T47D (cell line): ENCODE data around the gene AUTS2.

Experiments
- DNase-seq, 2 experiments: peaks; one replicate each; pipeline versions ENCODE4 v3.0.0 to v3.0.0-alpha.2; 2011 to 2012; ENCODE audit warnings: low read depth in 1 of 2, low spot score in 1 of 2
- JUND ChIP-seq: IDR thresholded peaks from 2 replicates; pipeline ENCODE4 v1.6.1; 2012; ENCODE audit warnings: low read depth
- in situ Hi-C: cut with HindIII; loops from 2 replicates; pipeline ENCODE4 v1.10.0; 2016; ENCODE audit warnings: low sequenced_read_pairs, low pct_unique_long_range_greater_than_20kb

The AUTS2 gene

DNA sequence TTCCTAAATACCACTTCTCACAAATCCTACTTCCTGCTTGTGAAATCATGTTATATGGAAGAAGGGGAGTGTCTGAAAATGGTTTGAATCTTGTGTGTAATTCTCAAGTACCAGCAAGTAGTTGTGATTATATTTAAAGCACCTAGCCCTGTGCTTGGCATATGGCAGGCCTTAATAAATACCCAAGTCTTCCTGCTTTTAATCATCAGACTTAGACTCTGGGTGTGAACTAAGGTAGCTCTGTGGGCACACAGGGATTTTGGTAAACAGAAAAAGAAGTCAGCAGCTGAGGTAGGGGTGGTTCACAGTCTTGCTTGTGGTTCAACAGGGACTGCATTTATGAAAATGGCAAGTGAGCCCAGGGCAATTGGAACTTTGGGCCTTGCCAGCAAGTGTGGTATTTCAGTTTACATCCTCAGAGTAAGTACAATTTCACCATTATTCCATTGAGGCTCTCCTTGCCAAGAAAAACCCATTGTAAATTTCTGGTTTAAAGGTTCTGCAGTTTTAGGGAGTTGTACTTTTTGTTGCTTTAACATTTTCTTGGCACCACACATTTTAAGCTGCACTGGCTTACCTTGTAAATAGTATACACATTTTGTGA lies 215.5 kb downstream of the AUTS2 start:
- DNase-seq = no peak
- TF ChIP-seq JUND = no peak
- in situ Hi-C loops = no loop called here

GRCh38 chr7:69814421-69814962 lies 216.2 kb downstream of the AUTS2 start:
- no peak for TF ChIP-seq JUND
- in situ Hi-C loops = no loop called here
- no peak for DNase-seq

DNA sequence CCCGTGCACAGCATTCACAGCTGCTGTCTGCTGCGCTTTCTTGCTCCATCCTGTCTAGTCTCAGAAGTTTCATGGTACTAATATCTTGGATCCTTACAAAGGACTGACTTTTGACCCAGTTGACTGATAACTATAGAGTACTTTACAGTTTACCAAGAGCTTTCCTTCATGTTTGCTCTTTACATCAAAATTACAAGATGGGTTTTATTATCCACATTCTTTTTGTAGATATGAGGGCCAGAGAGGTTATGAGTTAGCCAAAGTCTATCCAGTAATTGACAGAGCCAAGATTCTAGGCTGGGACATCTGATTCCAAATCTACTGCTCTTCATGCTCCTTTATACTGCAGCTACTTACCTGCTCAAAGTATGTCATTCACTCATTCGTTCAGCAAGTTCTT lies 218.2 kb downstream of the AUTS2 start:
- DNase-seq = no peak
- in situ Hi-C loops = no loop called here
- no peak for TF ChIP-seq JUND

GRCh38 chr7:69817121-69817520 lies 218.8 kb downstream of the AUTS2 start:
- TF ChIP-seq JUND = no peak
- in situ Hi-C loops = no loop called here
- DNase-seq = peak; percentile 28 to 33

- DNase-seq = no peak
- in situ Hi-C loops = no loop called here
- TF ChIP-seq JUND = no peak
These were observed 219.8 kb downstream of the AUTS2 start for GRCh38 chr7:69817841-69818635.

DNA sequence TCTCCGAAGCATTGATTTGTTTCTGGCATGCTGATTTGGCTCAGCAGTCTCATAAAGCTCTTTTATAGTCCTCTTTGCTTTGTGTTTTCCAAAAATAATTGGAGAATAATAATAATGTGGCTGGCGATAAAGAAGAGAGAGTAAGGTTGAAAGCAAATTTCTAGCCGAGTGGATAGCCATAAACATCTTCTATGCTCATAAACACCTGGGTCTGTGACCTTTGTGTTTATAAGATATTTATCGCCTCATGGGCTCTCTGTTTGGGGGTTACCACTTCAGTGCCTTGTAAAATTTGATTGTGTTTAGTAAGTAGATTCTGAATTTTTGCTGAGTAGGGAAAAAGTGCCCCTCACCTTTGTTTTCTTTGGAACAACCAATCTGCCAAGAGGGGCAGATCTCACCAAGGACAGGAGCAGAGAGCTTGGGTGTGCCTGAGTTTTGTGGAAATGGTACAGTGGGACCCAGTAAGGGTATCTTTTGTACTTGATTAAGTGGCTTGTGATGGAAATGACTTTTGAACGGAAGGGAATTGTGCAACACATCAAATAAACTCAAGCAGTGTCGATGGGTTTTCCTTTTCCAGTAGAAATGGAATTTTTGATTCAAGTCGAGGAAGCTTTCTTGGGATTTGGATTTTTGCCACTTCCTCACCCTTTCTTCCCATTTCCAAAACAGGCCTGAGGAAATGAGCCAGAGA lies 220.5 kb downstream of the AUTS2 start:
- no peak for DNase-seq
- in situ Hi-C loops = no loop called here

GRCh38 chr7:69819333-69819705 lies 221.0 kb downstream of the AUTS2 start:
- no peak for DNase-seq
- in situ Hi-C loops = no loop called here
- no peak for TF ChIP-seq JUND

More for the DNA sequence above, 220.5 kb downstream of the AUTS2 start:
- TF ChIP-seq JUND = no peak

DNA sequence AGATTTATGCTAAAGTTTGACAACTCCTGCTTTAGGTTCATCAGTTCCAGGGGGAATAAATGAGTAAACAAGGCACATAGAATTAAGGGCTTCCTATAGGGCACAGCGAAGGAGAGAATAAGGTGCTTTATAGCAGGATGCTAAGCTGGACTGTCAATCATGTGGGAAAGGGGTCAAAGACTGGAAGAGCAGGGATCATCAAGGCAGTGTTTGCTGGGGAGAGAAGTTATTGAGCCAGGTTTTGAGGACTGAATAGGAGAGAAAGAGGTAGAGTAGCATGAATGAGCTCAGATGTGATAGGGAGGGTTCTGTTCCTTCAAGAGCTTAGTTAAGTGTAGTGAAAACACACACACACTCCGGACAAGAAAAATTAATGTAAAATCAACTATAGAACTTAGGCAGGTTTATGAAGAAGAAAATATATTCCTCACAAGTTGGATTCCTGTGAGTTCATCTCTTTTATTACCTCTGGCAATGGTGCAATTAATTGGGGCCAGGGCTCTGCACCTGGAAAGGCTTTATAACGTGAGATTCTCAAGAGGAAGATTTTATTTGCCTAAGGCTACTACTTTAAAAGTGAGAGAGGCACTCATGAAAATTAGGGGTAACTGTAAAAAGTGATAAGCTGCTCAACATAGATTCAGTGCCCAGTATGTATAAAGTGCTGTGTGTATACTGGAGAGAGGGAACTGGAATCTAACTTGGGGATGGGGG lies 222.4 kb downstream of the AUTS2 start:
- TF ChIP-seq JUND = no peak
- in situ Hi-C loops = no loop called here
- DNase-seq = no peak

DNA sequence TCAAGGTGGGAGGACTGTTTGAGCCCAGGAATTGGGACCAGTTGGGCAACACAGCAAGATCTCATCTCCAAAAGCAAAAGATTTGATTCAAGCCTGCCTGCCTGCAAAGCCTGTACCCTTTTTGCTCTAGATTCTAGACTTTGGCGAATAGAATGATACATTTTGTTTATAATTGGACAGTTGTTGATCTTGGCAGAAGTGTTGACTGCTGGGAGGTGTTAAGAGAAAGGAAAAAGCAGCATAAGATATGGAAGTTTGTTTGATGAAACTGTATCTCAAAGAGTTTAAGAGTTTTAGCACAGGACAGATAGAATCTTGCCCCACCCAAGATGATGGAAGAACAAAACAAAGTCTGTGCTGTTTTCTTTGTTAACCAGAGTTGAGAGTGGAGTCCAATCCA lies 224.1 kb downstream of the AUTS2 start:
- no peak for TF ChIP-seq JUND
- DNase-seq = no peak
- in situ Hi-C loops = no loop called here

- TF ChIP-seq JUND = no peak
- in situ Hi-C loops = no loop called here
- no peak for DNase-seq
These were observed 225.0 kb downstream of the AUTS2 start for GRCh38 chr7:69823151-69823744.

DNA sequence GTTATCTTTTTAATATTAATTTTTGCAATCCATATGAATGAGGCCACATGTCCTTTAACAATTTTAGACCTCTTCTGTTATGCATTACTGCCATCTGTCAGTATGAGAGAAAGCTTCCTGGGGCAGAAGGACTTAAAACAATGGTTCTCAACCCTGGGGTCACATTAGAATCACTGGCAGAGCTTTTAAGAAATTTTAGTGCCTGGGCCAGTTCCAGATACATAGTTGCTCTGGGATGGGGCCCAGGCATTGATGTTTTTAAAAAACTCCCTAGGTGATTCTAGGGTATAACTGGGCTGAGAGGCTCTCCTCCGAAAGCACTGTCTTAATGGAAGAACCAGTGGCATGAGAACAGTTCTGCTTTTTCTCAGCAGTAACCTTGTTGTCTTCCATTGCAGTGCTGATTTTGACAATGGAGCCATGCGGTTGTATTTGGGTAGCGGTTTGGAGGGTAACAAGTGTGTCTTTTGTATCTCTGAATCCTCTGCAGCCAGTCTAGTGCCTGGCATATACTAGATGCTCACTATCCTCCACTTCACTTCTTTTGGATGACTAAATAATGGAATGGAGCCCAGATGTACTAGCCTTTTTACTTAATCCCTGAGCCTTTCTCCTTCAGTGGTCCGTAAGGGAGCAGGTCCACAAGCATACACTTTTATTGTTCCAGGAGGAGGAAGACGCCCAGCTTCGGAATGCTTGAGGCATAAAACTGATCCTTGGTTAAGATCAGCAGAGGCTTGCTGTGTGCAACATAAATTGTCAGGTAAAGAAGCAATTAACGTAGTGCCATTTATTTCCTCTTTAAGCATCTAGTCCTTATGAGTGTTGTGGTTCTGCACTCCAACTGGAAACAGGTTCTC lies 227.1 kb downstream of the AUTS2 start:
- peak in 1 of 2 experiments; percentile 34 for DNase-seq
- no peak for TF ChIP-seq JUND
- in situ Hi-C loops = no loop called here

- TF ChIP-seq JUND = no peak
- in situ Hi-C loops = no loop called here
- no peak for DNase-seq
These were observed 228.0 kb downstream of the AUTS2 start for GRCh38 chr7:69826283-69826682.
